HG02970 (cell line): ENCODE results near the gene KIN.
"Not testable (repeated sequence)": the region's sequence is repeated elsewhere in the genome, so short reads cannot be mapped to it uniquely, and the experiment has no call there.

Experiments
- ATAC-seq: cut with Tn5 transposase; IDR thresholded peaks from one replicate; pipeline ENCODE4 v1.9.1; 2021; ENCODE audit warnings: mild to moderate bottlenecking, moderate library complexity, moderate number of reproducible peaks; ENCODE audit not compliant: unreplicated experiment, low FRiP score

Gene KIN

GRCh38 chr10:7744307-7744706 lies 43.5 kb downstream of the KIN start:
- ATAC-seq, result no peak

DNA sequence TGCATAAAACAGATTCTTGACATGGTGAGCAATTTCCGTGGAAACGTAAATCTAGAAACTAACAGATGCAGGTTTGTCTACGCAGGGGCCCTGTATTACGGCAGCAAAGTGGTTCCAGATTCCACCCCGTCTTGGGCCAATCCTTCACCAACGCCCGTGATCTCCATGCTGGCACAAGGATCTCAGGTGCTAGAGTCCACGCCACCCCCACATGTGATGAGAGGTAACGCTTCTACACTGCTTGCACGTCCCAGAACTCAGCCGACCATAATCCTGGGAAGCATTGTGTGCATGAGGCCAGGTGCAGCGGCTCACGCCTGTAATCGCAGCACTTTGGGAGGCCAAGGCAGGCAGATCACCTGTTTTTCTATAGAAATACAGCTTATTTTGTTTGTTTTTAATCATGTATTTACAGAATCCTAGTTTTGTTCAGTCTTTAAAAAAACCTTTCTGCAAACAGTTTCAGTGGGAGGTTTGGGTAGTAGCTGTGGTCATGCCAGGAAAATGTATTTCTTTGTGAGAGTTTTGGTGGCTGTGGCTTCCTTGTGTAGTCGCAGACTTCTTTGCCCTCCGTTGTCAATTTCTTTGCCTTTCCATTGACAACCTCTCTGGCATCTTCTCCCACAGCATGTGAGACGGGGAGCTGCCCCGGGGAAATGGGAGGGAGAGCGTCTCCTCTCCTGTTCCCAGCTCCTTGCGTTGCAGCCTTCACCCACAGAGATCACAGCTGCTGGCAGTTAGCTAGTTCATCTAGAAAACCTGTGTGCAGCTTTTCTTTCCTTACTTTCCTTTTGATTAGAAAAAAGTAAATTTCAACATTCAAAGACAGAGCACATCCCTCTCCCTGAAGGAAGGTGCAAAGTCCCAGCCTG lies 49.0 kb downstream of the KIN start:
- ATAC-seq, result no peak

DNA sequence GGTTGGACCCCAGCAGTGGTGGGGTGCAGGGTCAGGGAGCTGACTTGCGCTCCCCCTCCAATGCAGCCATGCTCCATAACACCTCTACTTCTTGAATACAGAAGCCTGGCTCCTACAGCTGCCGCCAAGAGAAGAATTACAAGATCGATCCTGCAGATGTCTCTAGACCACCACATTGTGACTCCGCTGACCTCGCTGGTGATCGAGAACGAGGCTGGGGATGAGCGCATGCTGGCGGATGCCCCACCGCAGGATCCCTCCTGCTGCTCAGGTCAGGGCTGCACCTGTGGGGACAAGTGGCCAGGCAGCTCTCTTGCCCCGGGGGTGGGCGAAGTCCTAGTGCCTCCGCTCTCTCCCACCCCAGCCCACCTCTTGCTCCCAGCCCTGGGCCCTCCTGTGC lies 53.0 kb downstream of the KIN start:
- no peak for ATAC-seq

DNA sequence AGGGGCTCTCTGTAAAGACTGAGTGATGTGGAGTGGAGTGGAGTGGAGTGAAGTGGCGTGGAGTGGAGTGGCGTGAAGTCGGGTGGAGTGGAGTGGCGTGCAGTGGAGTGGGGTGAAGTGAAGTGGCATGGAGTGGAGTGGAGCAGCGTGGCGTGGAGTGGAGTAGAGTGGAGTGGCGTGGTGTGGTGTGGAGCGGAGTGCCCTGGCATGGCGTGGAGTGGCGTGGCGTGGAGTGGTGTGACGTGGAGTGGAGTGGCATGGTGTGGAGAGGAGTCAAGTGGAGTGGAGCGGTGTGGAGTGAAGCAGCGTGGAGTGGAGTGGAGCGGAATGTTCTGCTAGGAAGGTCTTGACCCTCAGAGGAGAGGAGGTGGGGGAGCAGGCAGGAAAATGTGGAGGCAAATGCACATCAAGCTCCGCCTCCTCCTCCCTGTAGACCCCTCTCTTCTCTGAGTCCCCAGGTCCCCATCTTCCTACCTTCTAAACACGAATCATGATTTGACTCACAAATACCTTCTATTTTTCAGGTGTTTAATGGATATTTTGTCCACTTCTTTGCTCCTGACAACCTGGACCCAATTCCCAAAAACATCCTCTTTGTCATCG lies 64.8 kb downstream of the KIN start:
- ATAC-seq, result no peak

DNA sequence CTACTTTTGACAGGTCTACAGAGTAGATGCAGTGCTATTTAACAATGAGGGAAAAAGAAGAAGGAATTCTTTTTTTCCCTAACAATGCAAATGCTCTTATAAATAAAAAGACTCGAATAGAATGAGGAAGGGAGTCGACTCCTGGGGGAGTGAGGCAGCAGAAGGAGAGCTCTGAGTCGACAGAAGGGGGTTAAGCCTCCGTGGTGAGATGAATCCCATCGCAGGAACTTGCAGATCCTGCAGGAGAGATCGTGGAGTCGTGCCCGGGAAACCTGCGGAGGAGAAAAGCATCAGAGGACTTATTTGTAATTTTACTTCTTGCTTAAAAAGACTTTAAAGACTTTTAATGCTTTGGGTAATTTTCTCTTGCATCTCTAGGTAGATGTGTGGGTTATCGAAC lies 67.3 kb downstream of the KIN start:
- ATAC-seq, result no peak

DNA sequence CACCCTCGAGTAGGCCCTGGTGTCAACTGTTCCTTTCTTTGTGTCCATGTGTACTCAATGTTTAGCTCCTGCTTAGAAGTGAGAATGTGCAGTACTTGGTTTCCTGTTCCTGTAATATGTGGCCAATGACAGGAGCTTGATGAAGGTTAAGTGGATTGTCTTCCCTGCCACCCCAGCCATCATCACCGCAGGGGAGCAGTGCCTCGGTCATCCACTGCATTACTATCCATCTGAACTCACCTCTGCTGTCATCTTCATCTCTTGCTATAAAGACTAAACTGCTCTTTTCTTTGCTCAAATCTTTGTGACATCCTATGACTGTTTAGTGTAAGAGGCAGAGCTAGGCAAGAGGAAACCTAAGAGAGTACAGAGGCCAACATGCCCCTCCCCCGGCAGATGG lies 69.1 kb downstream of the KIN start:
- ATAC-seq, result no peak

DNA sequence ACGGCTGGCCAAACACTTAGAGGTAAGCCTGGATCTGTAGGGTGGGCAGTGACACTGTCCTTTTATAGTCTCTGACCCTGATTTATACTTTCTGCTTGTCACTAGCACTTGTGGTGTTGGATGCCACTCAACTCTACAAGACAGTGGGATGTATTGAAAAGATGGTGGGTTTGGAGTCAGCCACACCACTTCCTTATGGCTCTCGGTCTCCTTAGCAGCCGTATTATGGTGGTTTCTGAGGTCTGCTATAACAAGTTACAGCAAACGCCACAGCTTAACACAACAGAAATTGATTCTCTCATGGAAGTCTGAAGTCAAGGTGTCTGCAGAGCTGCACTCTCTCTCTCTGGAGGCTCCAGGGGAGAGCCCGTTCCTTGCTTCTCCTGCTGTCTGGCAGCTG lies 70.0 kb downstream of the KIN start:
- ATAC-seq, result no peak

- no peak for ATAC-seq
These were observed 72.3 kb downstream of the KIN start for GRCh38 chr10:7715515-7715914.

DNA sequence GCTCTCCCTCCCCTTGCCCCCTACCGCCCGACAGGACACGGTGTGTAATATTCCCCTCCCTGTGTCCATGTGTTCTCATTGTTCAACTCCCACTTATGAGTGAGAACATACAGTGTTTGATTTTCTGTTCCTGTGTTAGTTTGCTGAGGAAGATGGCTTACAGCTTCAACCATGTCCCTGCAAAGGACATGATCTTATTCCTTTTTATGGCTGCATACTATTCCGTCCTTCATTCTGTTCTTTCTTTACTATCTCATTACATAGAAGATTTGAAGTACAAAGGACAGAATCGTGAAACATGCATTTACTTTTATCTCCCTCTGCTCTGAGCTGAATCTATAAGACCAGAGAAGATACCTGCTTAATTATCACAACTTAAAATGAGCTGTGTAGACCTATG lies 76.7 kb downstream of the KIN start:
- ATAC-seq, result not testable (repeated sequence)

DNA sequence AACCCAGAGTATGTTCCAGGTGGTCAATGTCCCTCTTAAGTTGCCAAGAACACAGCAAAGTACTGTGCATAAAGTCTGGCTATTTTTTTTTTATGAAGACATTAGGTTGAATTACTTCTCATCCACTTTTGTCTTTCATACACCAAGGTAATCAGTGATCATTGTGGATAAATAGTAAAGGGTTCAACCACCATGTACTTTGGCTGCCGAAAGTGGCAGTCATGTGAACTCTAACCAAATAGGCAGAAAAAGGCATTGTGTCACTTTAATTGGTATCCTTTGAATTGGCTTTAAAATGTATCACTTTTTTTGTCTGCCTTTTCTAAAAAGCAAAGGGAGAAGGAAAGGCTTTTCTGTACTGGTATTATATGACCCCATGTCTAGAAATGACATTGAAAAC lies 77.3 kb downstream of the KIN start:
- no peak for ATAC-seq

- no peak for ATAC-seq
These were observed 79.0 kb downstream of the KIN start for GRCh38 chr10:7708832-7709231.

GRCh38 chr10:7707858-7708622 lies 79.8 kb downstream of the KIN start:
- ATAC-seq, result no peak

- no peak for ATAC-seq
These were observed 80.7 kb downstream of the KIN start for GRCh38 chr10:7707102-7707501.

GRCh38 chr10:7706534-7707073 lies 81.2 kb downstream of the KIN start:
- ATAC-seq, result no peak

- ATAC-seq, result no peak
These were observed 82.5 kb downstream of the KIN start for GRCh38 chr10:7705341-7705740.

DNA sequence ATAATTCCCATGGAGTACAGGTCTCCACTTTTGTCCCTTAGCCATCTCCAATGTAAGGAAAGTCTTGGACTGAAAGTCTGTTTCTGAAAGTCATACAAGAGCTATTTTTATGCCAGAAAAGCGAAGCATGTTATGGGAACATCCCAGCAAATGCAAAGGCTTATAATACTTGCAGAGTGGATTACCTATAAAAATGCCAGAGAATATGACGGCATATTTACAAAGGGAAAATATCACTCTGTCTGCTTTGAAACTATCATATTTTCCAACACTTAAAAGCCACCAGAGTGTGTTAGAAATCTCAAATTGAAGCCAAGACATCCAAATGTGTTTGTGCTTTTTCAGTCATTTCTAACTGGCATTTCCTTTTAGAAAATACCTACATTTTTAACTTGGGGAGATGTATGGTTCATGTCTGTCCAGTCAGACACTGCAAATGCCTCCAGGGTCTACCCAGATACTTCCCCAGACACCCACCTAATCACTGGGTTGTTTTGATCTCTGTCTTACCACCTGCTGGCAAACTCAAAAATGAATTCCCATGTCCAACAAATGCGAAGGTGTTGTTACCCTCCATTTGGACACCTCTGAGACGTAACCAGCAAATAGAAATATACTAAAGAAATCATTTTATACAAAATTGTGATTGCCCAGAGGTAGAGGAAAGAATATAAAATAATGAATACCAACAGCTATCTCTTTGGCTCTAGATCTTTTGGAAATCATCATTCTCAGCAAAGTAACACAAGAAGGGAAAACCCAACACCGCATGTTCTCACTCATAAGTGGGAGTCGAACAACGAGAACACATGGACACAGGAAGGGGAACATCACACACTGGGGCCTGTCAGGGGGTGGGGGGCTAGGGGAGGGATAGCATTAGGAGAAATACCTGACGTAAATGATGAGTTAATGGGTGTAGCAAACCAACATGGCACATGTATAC lies 83.4 kb downstream of the KIN start:
- ATAC-seq, result no peak

DNA sequence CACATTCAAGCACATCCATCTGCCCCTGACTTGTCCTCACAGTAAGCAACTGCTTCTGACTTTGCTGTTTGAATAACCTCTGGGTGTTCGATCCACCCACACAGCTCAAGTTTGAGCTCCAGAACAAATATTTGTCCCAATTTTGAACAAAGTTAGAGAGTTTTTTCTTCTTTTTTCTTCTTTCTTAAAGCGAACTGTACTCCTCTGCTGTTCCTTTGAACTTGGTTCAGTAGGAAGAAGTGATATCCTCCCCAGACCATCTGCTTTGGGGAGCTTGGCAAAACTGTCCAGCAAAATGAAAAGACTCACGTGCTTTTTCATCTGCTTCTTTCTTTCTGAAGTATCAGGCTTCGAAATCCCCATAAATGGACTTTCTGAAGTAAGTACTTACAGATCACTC lies 84.7 kb downstream of the KIN start, which contains the start of gene ITIH2:
ITIH2 (plus strand) TSS at position 177 of the 400 bp plus-strand sequence; CDS start at position 296, 119 bp downstream.
- no peak for ATAC-seq

DNA sequence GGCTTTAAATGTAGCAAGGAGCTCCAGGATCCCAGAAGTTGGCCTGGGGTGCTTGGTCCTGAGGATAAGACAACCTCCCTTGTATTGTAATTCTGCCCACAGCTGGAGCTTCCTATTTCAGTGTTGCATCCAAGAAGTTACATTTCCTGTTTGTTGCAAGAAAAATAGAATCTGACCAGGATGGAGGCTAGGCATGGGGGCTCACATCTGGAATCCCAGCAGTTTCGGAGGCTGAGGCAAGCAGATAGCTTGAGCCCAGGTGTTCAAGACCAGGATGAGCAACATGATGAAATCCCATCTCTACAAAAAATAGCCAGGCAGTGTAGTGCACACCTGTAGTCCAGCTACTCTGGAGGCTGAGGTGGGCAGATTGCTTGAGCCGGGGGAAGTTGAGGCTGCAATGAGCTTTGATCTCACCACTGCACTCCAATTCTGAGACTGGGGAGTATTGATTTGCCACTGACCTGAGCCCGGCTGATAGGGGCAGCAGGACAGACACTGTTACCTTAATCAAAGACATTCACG lies 85.4 kb downstream of the KIN start:
- ATAC-seq, result no peak

DNA sequence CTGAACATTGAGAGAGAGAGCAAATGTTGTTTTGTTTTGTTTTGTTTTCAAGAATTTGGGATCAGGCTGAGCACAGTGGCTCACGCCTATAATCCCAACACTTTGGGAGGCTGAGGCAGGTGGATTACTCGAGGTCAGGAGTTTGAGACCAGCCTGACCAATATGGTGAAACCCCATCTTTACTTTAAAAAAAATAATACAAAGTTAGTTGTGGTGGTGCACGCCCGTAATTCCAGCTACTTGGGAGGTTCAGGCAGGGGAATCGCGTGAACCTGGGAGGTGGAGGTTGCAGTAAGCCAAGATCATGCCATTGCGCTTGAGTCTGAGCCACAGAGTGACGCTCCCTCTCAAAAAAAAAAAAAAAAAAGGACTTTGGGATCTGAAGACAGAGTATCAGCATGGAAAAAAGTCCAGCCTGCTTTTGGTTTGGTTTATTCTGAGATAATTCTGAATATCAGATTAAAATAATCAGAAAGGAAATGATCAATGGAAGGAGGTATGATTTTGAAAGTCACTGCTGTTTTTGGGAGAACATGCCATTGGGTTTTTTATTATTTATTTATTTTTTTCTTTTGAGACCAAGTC lies 86.5 kb downstream of the KIN start:
- ATAC-seq, result no peak
